Esophagus muscularis mucosa (tissue), 3 donors: ENCODE results near the gene PARVB.

Experiments used
- POLR2A ChIP-seq: fragments of 450-650 bp; IDR thresholded peaks from one replicate; pipeline ENCODE4 v1.6.1; 2017; ENCODE audit warnings: antibody characterized with exemption, moderate library complexity, mild to moderate bottlenecking, low read depth
- POLR2AphosphoS5 ChIP-seq, 2 donors: sonication (generic); formaldehyde crosslinking; IDR thresholded peaks; one replicate each; pipeline ENCODE4 v1.6.1; 2017; ENCODE audit warnings: antibody characterized with exemption in 2 of 2
- TF ChIP-seq, protein P1 (sequence below), 3 experiments: fragments of 200-600 bp in 2 of 3; fragments of 450-650 bp in 1 of 3; sonication (generic) in 2 of 3; IDR thresholded peaks; one replicate each; pipeline ENCODE4 v1.5.1; 2017 to 2019; ENCODE audit warnings: antibody characterized with exemption in 3 of 3, mild to moderate bottlenecking in 2 of 3, moderate library complexity in 1 of 3

DNA sequence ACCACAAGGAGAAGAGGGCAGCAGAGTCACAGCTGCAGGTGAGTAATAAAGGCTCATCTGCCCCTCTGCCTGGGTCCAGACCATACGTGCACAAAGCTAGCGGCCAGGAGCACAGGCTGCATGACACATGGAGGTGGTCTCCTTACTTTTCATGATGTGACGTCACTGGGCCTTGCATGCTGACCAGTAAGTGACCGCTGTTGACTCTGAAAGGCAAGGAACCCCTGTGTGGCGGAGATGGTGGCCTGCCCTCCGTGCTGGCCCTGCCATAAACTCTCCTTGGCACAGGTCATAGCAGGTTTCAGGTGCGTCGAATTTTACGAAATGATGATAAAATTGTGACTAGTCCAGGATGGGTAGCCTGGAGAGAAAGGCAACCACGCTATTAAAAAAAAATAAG lies 149.1 kb downstream of the PARVB start:
- TF ChIP-seq, protein P1, sequence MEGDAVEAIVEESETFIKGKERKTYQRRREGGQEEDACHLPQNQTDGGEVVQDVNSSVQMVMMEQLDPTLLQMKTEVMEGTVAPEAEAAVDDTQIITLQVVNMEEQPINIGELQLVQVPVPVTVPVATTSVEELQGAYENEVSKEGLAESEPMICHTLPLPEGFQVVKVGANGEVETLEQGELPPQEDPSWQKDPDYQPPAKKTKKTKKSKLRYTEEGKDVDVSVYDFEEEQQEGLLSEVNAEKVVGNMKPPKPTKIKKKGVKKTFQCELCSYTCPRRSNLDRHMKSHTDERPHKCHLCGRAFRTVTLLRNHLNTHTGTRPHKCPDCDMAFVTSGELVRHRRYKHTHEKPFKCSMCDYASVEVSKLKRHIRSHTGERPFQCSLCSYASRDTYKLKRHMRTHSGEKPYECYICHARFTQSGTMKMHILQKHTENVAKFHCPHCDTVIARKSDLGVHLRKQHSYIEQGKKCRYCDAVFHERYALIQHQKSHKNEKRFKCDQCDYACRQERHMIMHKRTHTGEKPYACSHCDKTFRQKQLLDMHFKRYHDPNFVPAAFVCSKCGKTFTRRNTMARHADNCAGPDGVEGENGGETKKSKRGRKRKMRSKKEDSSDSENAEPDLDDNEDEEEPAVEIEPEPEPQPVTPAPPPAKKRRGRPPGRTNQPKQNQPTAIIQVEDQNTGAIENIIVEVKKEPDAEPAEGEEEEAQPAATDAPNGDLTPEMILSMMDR (IDR thresholded peaks at IDR 0.05): no peak
- TF ChIP-seq POLR2A (no peak), POLR2AphosphoS5 (IDR thresholded peaks at IDR 0.05) (no peak)
